ENCODE measurements around the gene LRRC17.

GRCh38 chr7:102991077-102991539 lies 78.3 kb downstream of the LRRC17 start:
- TF ChIP-seq CTCF (conservative IDR thresholded peaks at IDR 0.05; ENCODE audit: low read depth, low read length) (no peak), EZH2phosphoT487 (IDR thresholded peaks at IDR 0.05; ENCODE audit: borderline replicate concordance, low read length) (no peak), EZH2 (IDR thresholded peaks at IDR 0.05; ENCODE audit: low read length, unreplicated experiment) (no peak)
